HG02970 (cell line): ENCODE data around the gene TMEM169.
"Not testable (repeated sequence)": the region's sequence is repeated elsewhere in the genome, so short reads cannot be mapped to it uniquely, and the experiment has no call there.

Experiments
- ATAC-seq: cut with Tn5 transposase; IDR thresholded peaks from one replicate; pipeline ENCODE4 v1.9.1; 2021; ENCODE audit warnings: mild to moderate bottlenecking, moderate library complexity, moderate number of reproducible peaks; ENCODE audit not compliant: unreplicated experiment, low FRiP score

The TMEM169 gene

GRCh38 chr2:216070195-216070594 lies 11.5 kb upstream of the TMEM169 start:
- no peak for ATAC-seq

- ATAC-seq = no peak
Measured at GRCh38 chr2:216071111-216071851, 10.4 kb upstream of the TMEM169 start.

GRCh38 chr2:216072473-216072872 lies 9.2 kb upstream of the TMEM169 start:
- no peak for ATAC-seq

GRCh38 chr2:216073773-216074172 lies 7.9 kb upstream of the TMEM169 start:
- no peak for ATAC-seq

- ATAC-seq = no peak
Measured at GRCh38 chr2:216074380-216074779, 7.3 kb upstream of the TMEM169 start.

GRCh38 chr2:216074794-216075193 lies 6.9 kb upstream of the TMEM169 start:
- no peak for ATAC-seq

GRCh38 chr2:216075510-216076485 lies 5.9 kb upstream of the TMEM169 start:
- ATAC-seq = no peak

GRCh38 chr2:216078776-216079175 lies 2.9 kb upstream of the TMEM169 start:
- no peak for ATAC-seq

- not testable (repeated sequence) for ATAC-seq
Measured at GRCh38 chr2:216080048-216080447, 1.7 kb upstream of the TMEM169 start.

- ATAC-seq = no peak
Measured at GRCh38 chr2:216081012-216081411, 707 bp upstream of the TMEM169 start.

- ATAC-seq = peak; percentile 13
Measured at GRCh38 chr2:216082117-216082711, 495 bp downstream of the TMEM169 start.

- no peak for ATAC-seq
Measured at GRCh38 chr2:216082805-216083204, 1.1 kb downstream of the TMEM169 start.

- ATAC-seq = no peak
Measured at GRCh38 chr2:216083464-216084281, 2.0 kb downstream of the TMEM169 start.

- ATAC-seq = no peak
Measured at GRCh38 chr2:216084547-216084946, 2.8 kb downstream of the TMEM169 start.

GRCh38 chr2:216086207-216086893 lies 4.6 kb downstream of the TMEM169 start:
- ATAC-seq = no peak

GRCh38 chr2:216090369-216090786 lies 8.7 kb downstream of the TMEM169 start:
- no peak for ATAC-seq

- no peak for ATAC-seq
Measured at GRCh38 chr2:216092646-216093045, 10.9 kb downstream of the TMEM169 start.

- ATAC-seq = no peak
Measured at GRCh38 chr2:216094701-216095100, 13.0 kb downstream of the TMEM169 start.
